Suprapubic skin (tissue), 4 donors: ENCODE measurements around the gene FAM210B. TPM values are rescaled to one million over a fixed set of nuclear protein-coding genes. Genes with fewer than 3 reads are reported as not detected.

Experiments used
- DNase-seq, 2 donors: peaks; one replicate each; pipeline ENCODE4 v3.0.0-alpha.2; 2019; ENCODE audit warnings: low spot score in 2 of 2
- H3K27ac ChIP-seq: fragments of 200-600 bp; sonication (generic); one replicate; pipeline ENCODE4 v1.5.1; 2019
- H3K27me3 ChIP-seq: fragments of 200-600 bp; sonication (generic); one replicate; pipeline ENCODE4 v1.5.1; 2019
- H3K36me3 ChIP-seq: fragments of 200-600 bp; sonication (generic); one replicate; pipeline ENCODE4 v1.5.1; 2019
- H3K4me1 ChIP-seq: fragments of 200-600 bp; sonication (generic); one replicate; pipeline ENCODE4 v1.5.1; 2019
- H3K4me3 ChIP-seq: fragments of 200-600 bp; sonication (generic); one replicate; pipeline ENCODE4 v1.5.1; 2019; ENCODE audit warnings: mild to moderate bottlenecking
- H3K9me3 ChIP-seq: fragments of 200-600 bp; sonication (generic); one replicate; pipeline ENCODE4 v1.5.1; 2019
- CTCF ChIP-seq, 2 donors: fragments of 200-600 bp in 1 of 2; fragments of 450-650 bp in 1 of 2; sonication (generic) in 1 of 2; IDR thresholded peaks; one replicate each; pipeline ENCODE4 v1.5.1; 2016 to 2019; ENCODE audit warnings: antibody characterized with exemption in 2 of 2, mild to moderate bottlenecking in 1 of 2, moderate library complexity in 1 of 2
- EP300 ChIP-seq: sonication (generic); formaldehyde crosslinking; IDR thresholded peaks from one replicate; pipeline ENCODE4 v1.6.1; 2017; ENCODE audit warnings: antibody characterized with exemption
- POLR2A ChIP-seq, 2 donors: fragments of 450-650 bp; IDR thresholded peaks; one replicate each; pipeline ENCODE4 v1.6.1; 2017; ENCODE audit warnings: antibody characterized with exemption in 2 of 2, mild to moderate bottlenecking in 2 of 2, moderate library complexity in 2 of 2
- POLR2AphosphoS5 ChIP-seq, 3 donors: sonication (generic); formaldehyde crosslinking; IDR thresholded peaks; one replicate each; pipeline ENCODE4 v1.6.1; 2017; ENCODE audit warnings: antibody characterized with exemption in 3 of 3
- WGBS: methylation state at CpG from one replicate; pipeline ENCODE4 v1.1.5; 2018; 5-methylcytosine and 5-hydroxymethylcytosine counted together
- total RNA-seq, 4 donors: library from RNA; depleted of rRNA; stranded (reverse); fragments of >200 nt; gene quantifications; one replicate each; pipeline ENCODE4 v1.1.0, GENCODE V29; 2016

The FAM210B gene
- total RNA-seq, 4 donors from 2014 or later: 44.0 to 75.3 (median 58.4) TPM

- Histone ChIP-seq H3K4me1 (peaks cover 14% of the 10 kb centered on the region), H3K27me3 (no peaks in the 10 kb centered on the region), H3K36me3 (no peaks in the 10 kb centered on the region), H3K27ac (peak overlapping the region; percentile 47), H3K4me3 (no peak overlapping the region), H3K9me3 (no peaks in the 10 kb centered on the region)
- no peak for TF ChIP-seq POLR2AphosphoS5 (IDR thresholded peaks at IDR 0.05)
- TF ChIP-seq CTCF (IDR thresholded peaks at IDR 0.05): no peak
- no peak for TF ChIP-seq EP300
- no peak for TF ChIP-seq POLR2A (IDR thresholded peaks at IDR 0.05)
- WGBS: 90% methylated on average over 4 of the region's 4 CpGs
- DNase-seq: no peak
Measured at GRCh38 chr20:56417911-56418310, 59.1 kb downstream of the FAM210B start.

Other genes with a start within 250 kb of the FAM210B start
- gene MC3R, start 110.2 kb upstream of the FAM210B start, total RNA-seq: not detected
- gene AURKA, start 33.2 kb downstream of the FAM210B start, total RNA-seq: 1 to 10 TPM; 2.1 to 5.7 (median 2.5) TPM
- 10 to 100 TPM; 28.6 to 38.3 (median 31.2) TPM for gene CSTF1, start 33.7 kb downstream of the FAM210B start, total RNA-seq
- 1 to 10 TPM in 1 of 4 donors, under 1 TPM in 3; 0.42 to 1.9 (median 0.66) TPM for gene CASS4, start 53.3 kb downstream of the FAM210B start, total RNA-seq
- gene RTF2, start 109.7 kb downstream of the FAM210B start, total RNA-seq: 10 to 100 TPM; 42.9 to 57.0 (median 47.0) TPM
- 1 to 10 TPM in 2 of 4 donors, not detected in 2; 1.8 to 2.1 TPM for gene FAM209A, start 165.8 kb downstream of the FAM210B start, total RNA-seq
- 1 to 10 TPM in 1 of 4 donors, not detected in 3; 2.5 TPM for gene FAM209B, start 174.3 kb downstream of the FAM210B start, total RNA-seq